Cortex of kidney (tissue), 1 donor: Measurements from ENCODE around the gene COQ5.
"Not testable (repeated sequence)": the region's sequence is repeated elsewhere in the genome, so short reads cannot be mapped to it uniquely, and the experiment has no call there.

ENCODE experiments used
- DNase-seq: peaks from one replicate; lab custom pipeline; 2025; lab: John Stamatoyannopoulos, UW

The COQ5 gene

DNA sequence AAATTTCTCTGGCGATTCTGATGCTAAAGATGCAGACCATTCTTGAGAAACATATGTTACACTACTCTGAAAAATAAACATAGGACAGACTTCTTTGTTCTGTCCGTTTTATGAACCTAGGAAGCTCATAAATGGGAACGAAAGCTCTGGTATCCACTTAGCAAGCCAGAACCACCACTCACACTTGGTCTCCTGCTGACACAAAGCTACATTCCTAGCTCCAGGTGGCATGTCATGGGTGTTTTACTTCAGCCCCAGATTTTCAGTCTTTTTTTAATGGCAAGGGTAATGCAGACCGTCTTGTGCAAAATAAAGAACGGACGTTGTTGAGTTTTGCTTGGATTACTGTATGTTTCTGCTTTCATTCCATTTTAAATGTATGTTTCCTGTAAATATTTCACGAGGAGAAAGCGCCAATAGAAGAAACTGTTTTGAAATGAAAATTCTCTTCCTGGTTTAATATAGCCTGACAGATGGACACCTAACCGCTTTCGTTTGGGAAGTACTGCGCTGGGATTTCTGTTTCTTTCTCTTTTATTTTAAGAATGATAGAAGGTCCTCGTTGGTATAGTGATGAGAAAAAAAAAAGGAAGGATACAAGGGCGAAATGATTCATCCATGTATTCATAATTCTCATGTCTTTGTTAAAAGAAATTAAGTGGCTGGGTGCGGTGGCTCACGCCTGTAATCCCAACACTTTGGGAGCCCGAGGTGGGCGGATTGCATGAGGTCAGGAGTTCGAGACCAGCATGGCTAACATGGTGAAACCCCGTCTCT lies 871 bp upstream of the COQ5 start:
- no peak for DNase-seq

- DNase-seq: no peak
Observed at GRCh38 chr12:120522568-120522967, 6.4 kb downstream of the COQ5 start.

DNA sequence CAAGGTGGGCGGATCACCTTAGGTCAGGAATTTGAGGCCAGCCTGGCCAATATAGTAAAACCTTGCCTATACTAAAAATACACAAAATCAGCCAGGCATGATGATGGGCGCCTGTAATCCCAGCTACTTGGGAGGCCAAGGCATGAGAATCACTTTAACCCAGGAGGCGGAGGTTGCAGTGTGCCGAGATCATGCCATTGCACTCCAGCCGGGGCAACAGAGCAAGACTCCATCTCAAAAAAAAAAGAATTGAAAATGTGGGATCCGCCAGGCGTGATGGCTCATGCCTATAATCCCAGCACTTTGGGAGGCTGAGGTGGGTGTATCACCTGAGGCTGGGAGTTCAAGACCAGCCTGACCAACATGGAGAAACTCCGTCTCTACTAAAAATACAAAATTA lies 9.6 kb downstream of the COQ5 start:
- not testable (repeated sequence) for DNase-seq

- no peak for DNase-seq
Observed at GRCh38 chr12:120515496-120515895, 13.5 kb downstream of the COQ5 start.

GRCh38 chr12:120514002-120514401 lies 15.0 kb downstream of the COQ5 start:
- no peak for DNase-seq

DNA sequence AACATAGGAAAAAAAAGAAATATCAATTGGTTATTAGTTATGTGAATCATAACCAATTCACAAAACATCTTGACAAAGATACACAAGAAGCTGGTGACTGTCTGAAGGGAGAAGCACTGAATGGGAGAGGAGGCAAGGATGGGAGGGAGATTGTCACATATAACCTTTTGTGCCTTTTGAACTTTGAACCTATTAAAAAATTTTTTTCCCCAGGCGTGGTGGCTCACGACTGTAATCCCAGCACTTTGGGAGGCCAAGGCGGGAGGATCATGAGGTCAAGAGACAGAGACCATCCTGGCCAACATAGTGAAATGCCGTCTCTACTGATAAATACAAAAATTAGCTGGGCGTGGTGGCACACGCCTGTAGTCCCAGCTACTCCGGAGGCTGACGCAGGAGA lies 20.4 kb downstream of the COQ5 start:
- no peak for DNase-seq

- DNase-seq: no peak
Observed at GRCh38 chr12:120504587-120504986, 24.4 kb downstream of the COQ5 start.

GRCh38 chr12:120500581-120500980 lies 28.4 kb downstream of the COQ5 start:
- DNase-seq: no peak

DNA sequence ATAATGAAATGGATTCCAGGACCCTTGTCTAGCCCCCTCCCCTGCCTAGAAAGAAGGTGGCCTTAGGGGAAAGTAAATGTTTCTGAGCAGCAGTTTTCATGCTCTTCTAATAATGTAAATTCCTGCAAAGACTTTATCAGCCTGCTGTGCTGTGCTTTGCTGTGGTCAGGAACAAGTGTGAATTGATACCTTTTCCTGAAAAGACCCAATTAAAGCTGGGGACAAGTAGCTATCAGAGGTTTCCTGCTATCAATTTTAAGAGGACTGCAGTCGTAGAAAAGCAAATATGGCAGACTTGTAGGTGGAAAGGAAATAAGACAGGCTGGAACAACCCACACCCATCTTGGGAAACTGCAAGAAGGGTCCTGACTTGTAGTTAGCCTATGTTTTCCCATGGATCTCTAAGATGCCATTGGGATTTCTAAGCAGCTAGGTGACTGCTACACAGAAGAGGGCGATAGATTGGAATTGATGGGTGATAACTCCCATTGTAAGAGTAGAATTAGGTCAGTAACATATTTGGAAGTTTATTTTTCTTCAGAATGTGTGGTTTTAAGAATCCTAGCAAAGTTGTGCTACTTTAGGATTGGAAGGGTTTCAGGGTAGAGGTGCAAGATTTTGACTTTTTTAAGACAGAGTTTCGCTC lies 30.0 kb downstream of the COQ5 start:
- no peak for DNase-seq

GRCh38 chr12:120497524-120498150 lies 31.3 kb downstream of the COQ5 start:
- DNase-seq: no peak

DNA sequence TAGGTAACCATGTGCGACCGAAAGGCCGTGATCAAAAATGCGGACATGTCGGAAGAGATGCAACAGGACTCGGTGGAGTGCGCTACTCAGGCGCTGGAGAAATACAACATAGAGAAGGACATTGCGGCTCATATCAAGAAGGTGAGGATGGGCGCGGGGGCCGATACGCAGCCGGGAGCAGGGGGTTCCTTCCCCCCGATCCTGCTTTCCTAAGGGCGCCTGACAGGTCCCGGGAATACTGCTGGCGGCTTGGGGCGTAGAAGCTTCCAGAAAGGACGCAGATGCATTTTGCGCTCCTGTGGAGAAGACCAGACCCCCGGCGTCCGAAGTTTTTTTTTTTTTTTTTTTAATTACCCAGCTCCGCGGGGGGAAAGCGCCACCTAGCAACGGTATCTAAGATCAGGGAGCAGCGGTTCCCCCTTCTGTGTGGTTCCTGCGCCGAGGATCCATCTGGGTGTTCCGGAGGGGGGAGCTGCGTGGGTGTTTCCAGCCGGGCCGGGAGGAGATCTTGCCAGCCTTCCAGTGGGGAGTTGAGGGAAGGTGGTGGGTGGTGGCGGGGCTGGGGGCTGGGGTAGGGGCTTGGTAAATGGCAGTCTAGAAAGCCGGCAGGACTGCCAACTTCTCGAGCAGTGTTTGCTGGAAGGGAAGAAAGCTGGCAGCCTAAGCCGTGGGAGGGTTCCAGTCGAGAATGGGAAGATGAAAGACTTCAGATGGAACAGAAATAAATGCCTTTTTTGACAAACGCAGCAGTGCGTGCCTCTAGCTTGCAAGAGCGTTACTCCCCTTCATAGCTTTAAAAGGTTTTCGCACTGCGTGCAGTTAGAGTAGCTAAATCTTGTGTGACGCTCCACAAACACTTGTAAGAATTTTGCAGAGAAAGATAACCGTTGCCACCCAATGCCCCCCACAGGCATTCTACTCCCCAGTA lies 32.3 kb downstream of the COQ5 start:
- no peak for DNase-seq

- DNase-seq: peak; percentile 55
Observed at GRCh38 chr12:120495731-120496412, 33.1 kb downstream of the COQ5 start, which contains the start of gene DYNLL1. TSS of gene DYNLL1 (plus strand) at chr12:120496113. CDS start at chr12:120496422, 309 bp downstream.

- DNase-seq: no peak
Observed at GRCh38 chr12:120495186-120495730, 33.7 kb downstream of the COQ5 start.

GRCh38 chr12:120490833-120491512 lies 38.0 kb downstream of the COQ5 start:
- no peak for DNase-seq

- DNase-seq: no peak
Observed at GRCh38 chr12:120490325-120490724, 38.6 kb downstream of the COQ5 start.

- DNase-seq: no peak
Observed at GRCh38 chr12:120489018-120489417, 39.9 kb downstream of the COQ5 start.

GRCh38 chr12:120488057-120488640 lies 40.8 kb downstream of the COQ5 start:
- no peak for DNase-seq

- DNase-seq: not testable (repeated sequence)
Observed at GRCh38 chr12:120487552-120487951, 41.4 kb downstream of the COQ5 start.

GRCh38 chr12:120485961-120486881 lies 42.7 kb downstream of the COQ5 start:
- no peak for DNase-seq
